ENCODE results near the gene OR6V1. TPM values are rescaled to one million over a fixed set of nuclear protein-coding genes. Genes with fewer than 3 reads are reported as not detected.

OR6V1 gene
- polyA plus RNA-seq, 1 donor (not counting 4 experiments of a cell fraction or from before 2014, with no cell fraction given): not detected

- FAIRE-seq: no peak
- H3K9me1 ChIP-seq (ENCODE audit: control insufficient read depth, extremely low read depth, insufficient read depth, low read length): no peaks in the 10 kb centered on the region
- dilution Hi-C loops (cut with MboI; ENCODE audit: extremely low pct_ligation_motif_present, low sequenced_read_pairs): no loop called here
These were observed 2.8 kb upstream of the OR6V1 start for GRCh38 chr7:143049362-143049761.

GRCh38 chr7:143050931-143051330, 1.2 kb upstream of the OR6V1 start:
- TF ChIP-seq CTCF (optimal IDR thresholded peaks at IDR 0.05 in 1 of 3, IDR thresholded peaks at IDR 0.05 in 1 of 3, conservative IDR thresholded peaks at IDR 0.05 in 1 of 3; ENCODE audit: extremely low read depth in 1 of 3, insufficient read depth in 2 of 3, low read length in 3 of 3) (no peak), EZH2 (IDR thresholded peaks at IDR 0.05; ENCODE audit: low read length) (no peak)
- Histone ChIP-seq H3K27ac (ENCODE audit: control insufficient read depth, insufficient read depth, low read length) (no peak overlapping the region), H3K9ac (ENCODE audit: control insufficient read depth, extremely low read depth, insufficient read depth, low read length) (no peak overlapping the region), H3K9me1 (ENCODE audit: control insufficient read depth, extremely low read depth, insufficient read depth, low read length) (no peaks in the 10 kb centered on the region), H2AFZ (ENCODE audit: control insufficient read depth, low read length) (no peak overlapping the region), H3K79me2 (ENCODE audit: control insufficient read depth, insufficient read depth, low read length) (no peaks in the 10 kb centered on the region), H3K4me1 (ENCODE audit: control insufficient read depth, extremely low read depth, insufficient read depth, low read length) (no peaks in the 10 kb centered on the region), H3K4me2 (ENCODE audit: control insufficient read depth, extremely low read depth, insufficient read depth, low read depth, low read length) (no peak overlapping the region), H3K9me3 (ENCODE audit: control insufficient read depth, low read depth, low read length) (no peaks in the 10 kb centered on the region), H3K27me3 (ENCODE audit: control insufficient read depth, extremely low read depth, insufficient read depth, low read length) (no peaks in the 10 kb centered on the region), H4K20me1 (ENCODE audit: control insufficient read depth, extremely low read depth, insufficient read depth, low read length) (no peaks in the 10 kb centered on the region), H3K36me3 (ENCODE audit: control insufficient read depth in 2 of 2, extremely low read depth in 1 of 2, insufficient read depth in 2 of 2, low read length in 2 of 2) (no peaks in the 10 kb centered on the region), H3K4me3 (ENCODE audit: control insufficient read depth in 2 of 3, extremely low read depth in 1 of 3, insufficient read depth in 2 of 3, low read depth in 1 of 3, low read length in 3 of 3) (no peak overlapping the region)
- DNase-seq (ENCODE audit: low read depth, low spot score) (no peak), FAIRE-seq (no peak)
- dilution Hi-C loops (cut with MboI; ENCODE audit: extremely low pct_ligation_motif_present, low sequenced_read_pairs): no loop called here

More at GRCh38 chr7:143049362-143049761, 2.8 kb upstream of the OR6V1 start:
- no peak for TF ChIP-seq EZH2 (IDR thresholded peaks at IDR 0.05; ENCODE audit: low read length)
- TF ChIP-seq CTCF (optimal IDR thresholded peaks at IDR 0.05 in 1 of 3, IDR thresholded peaks at IDR 0.05 in 1 of 3, conservative IDR thresholded peaks at IDR 0.05 in 1 of 3; ENCODE audit: extremely low read depth in 1 of 3, insufficient read depth in 2 of 3, low read length in 3 of 3): no peak
- Histone ChIP-seq H3K4me1 (ENCODE audit: control insufficient read depth, extremely low read depth, insufficient read depth, low read length) (no peaks in the 10 kb centered on the region), H3K4me3 (ENCODE audit: control insufficient read depth in 2 of 3, extremely low read depth in 1 of 3, insufficient read depth in 2 of 3, low read depth in 1 of 3, low read length in 3 of 3) (no peak overlapping the region), H3K27me3 (ENCODE audit: control insufficient read depth, extremely low read depth, insufficient read depth, low read length) (no peaks in the 10 kb centered on the region), H3K4me2 (ENCODE audit: control insufficient read depth, extremely low read depth, insufficient read depth, low read depth, low read length) (no peak overlapping the region), H3K36me3 (ENCODE audit: control insufficient read depth in 2 of 2, extremely low read depth in 1 of 2, insufficient read depth in 2 of 2, low read length in 2 of 2) (no peaks in the 10 kb centered on the region), H2AFZ (ENCODE audit: control insufficient read depth, low read length) (no peak overlapping the region), H4K20me1 (ENCODE audit: control insufficient read depth, extremely low read depth, insufficient read depth, low read length) (no peaks in the 10 kb centered on the region), H3K79me2 (ENCODE audit: control insufficient read depth, insufficient read depth, low read length) (no peaks in the 10 kb centered on the region), H3K9ac (ENCODE audit: control insufficient read depth, extremely low read depth, insufficient read depth, low read length) (no peak overlapping the region), H3K27ac (ENCODE audit: control insufficient read depth, insufficient read depth, low read length) (no peak overlapping the region), H3K9me3 (ENCODE audit: control insufficient read depth, low read depth, low read length) (no peaks in the 10 kb centered on the region)
- DNase-seq (ENCODE audit: low read depth, low spot score): no peak

All from keratinocyte (primary cell).